Heart left ventricle (tissue), 16 donors: ENCODE data around the gene AKAP8. TPM values are rescaled to one million over a fixed set of nuclear protein-coding genes. Genes with fewer than 3 reads are reported as not detected.
"Not testable (repeated sequence)": the region's sequence is repeated elsewhere in the genome, so short reads cannot be mapped to it uniquely, and the experiment has no call there.

Experiments used
- ATAC-seq, 4 donors: fragments of 200-7000 bp; cut with Tn5 transposase; one replicate each; pipeline ENCODE4 v1.9.1; 2020 to 2022; ENCODE audit warnings: moderate library complexity in 4 of 4, mild to moderate bottlenecking in 3 of 4, moderate number of reproducible peaks in 1 of 4
- DNase-seq, 5 donors: peaks; one replicate each; pipeline ENCODE4 v3.0.0-alpha.2; 2020
- H3K27ac ChIP-seq, 12 donors: fragments of 200-600 bp; sonication (generic) in 4 of 12; one replicate each; pipeline versions ENCODE4 v1.5.0 to v1.8.0; 2016 to 2022; ENCODE audit warnings: mild to moderate bottlenecking in 2 of 12
- H3K27me3 ChIP-seq, 9 donors: fragments of 200-600 bp; sonication (generic) in 2 of 9; one replicate each; pipeline versions ENCODE4 v1.5.1 to v1.8.0; 2016 to 2022; ENCODE audit warnings: mild to moderate bottlenecking in 3 of 9
- H3K36me3 ChIP-seq, 9 donors: fragments of 200-600 bp; sonication (generic) in 2 of 9; one replicate each; pipeline versions ENCODE4 v1.5.0 to v1.8.0; 2018 to 2022; ENCODE audit warnings: mild to moderate bottlenecking in 2 of 9
- H3K4me1 ChIP-seq, 12 donors: fragments of 200-600 bp; sonication (generic) in 4 of 12; one replicate each; pipeline versions ENCODE4 v1.5.0 to v1.8.0; 2016 to 2022; ENCODE audit warnings: mild to moderate bottlenecking in 3 of 12
- H3K4me3 ChIP-seq, 12 donors: fragments of 200-600 bp; sonication (generic) in 4 of 12; one replicate each; pipeline versions ENCODE4 v1.5.0 to v1.8.0; 2017 to 2022; ENCODE audit warnings: mild to moderate bottlenecking in 9 of 12, moderate library complexity in 4 of 12
- H3K9me3 ChIP-seq, 12 donors: fragments of 200-600 bp; sonication (generic) in 4 of 12; one replicate each; pipeline versions ENCODE4 v1.5.0 to v1.8.0; 2016 to 2022; ENCODE audit warnings: mild to moderate bottlenecking in 1 of 12
- POLR2A ChIP-seq, 2 donors: fragments of 450-650 bp; IDR thresholded peaks; one replicate each; pipeline ENCODE4 v1.6.1; 2017; ENCODE audit warnings: antibody characterized with exemption in 2 of 2, mild to moderate bottlenecking in 2 of 2, moderate library complexity in 2 of 2
- WGBS, 4 donors: extraction: QIAGEN DNeasy Blood & Tissue Kit in 2 of 4; methylation state at CpG; one replicate each; pipeline versions ENCODE4 v1.1.5 to v1.1.7; 2013 to 2018; 5-methylcytosine and 5-hydroxymethylcytosine counted together
- intact Hi-C, 10 donors: fragments of 100-400 bp; cut with DNase I; formaldehyde crosslinking; loops; one replicate each; pipeline versions ENCODE4 v1.11.1 to v1.14.2; 2022
- polyA plus RNA-seq, 2 donors: library from polyadenylated mRNA; stranded (reverse); fragments of 200-250 nt; gene quantifications; one replicate each; pipeline ENCODE4 v1.2.3, GENCODE V29; 2013
- total RNA-seq, 9 donors: library from RNA; depleted of rRNA in 2 of 9; stranded (reverse); fragments of >200 nt in 2 of 9; fragmentation: NEBNext Ultra II Directional in 3 of 9; extraction: Animal tissue kit (Norgen Biotek cat#: 25700) in 3 of 9; gene quantifications; one replicate each; pipeline versions ENCODE4 v1.1.0 to v1.2.4, GENCODE V29; 2016 to 2023
- TF ChIP-seq, protein P1 (sequence below), 12 donors: fragments of 200-600 bp; sonication (generic) in 4 of 12; IDR thresholded peaks; one replicate each; pipeline versions ENCODE4 v1.5.0 to v1.8.0; 2018 to 2022; ENCODE audit warnings: antibody characterized with exemption in 12 of 12, mild to moderate bottlenecking in 5 of 12
- donor health status: ischemic (EF 13 %, LVEDD 7.1; RV severe dilation, severe dysfunction).
- donor health status: healthy with polysubstance abuse.
- donor health status: DM: no; HTN: yes; CAD: no.
- donor health status: DM: no; HTN: no; CAD: no.
- donor health status: ischemic (EF 25% LVEDD 6.9; RV normal size, moderate dysfunction).
- donor health status: ischemic (EF 25% LVEDD 5.7; RV mildly dilated, moderate dysfunction).
- donor health status: healthy.
- donor health status: DM: yes; HTN: yes; CAD: no.
- donor health status: ischemic (EF 35%, LVEDD 5.7; RV mildly dilated, moderate dysfunction).
- donor health status: nonischemic (EF 11% LVEDD 7.7; RV severe dilation, severe dysfunction).
- donor health status: DM: yes; HTN: yes; CAD: no.
- donor health status: PGD.
- donor health status: ischemic (EF 29% LVEDD 5.4; RV normal size, mild dysfunction).
- donor health status: nonischemic (EF 23%, LVEDD 6.1; RV moderate dilation, normal function).

AKAP8 gene
- total and polyA plus RNA-seq, 11 donors: 9.6 to 24.8 (median 18.8) TPM

DNA sequence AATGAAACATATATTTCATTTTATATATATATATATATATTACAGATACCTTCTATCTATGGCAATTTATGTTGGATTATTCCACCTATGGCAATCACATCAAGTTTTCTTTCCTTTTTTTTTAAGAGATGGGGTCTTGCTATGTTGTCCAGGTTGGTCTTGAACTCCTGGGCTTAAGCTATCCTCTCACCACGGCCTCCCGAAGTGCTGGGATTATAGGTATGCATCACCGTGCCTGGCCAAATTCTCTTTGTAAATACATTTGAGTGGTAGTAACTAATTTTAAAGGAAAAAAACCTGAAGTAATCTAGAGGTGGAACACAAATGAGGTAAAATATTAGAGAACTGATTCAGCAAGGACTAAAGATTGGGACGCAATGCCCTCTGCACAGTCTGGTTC is 25.7 kb downstream of the AKAP8 start:
- intact Hi-C loops: no loop called here
- peaks cover 0 to 10% (median 0%) of the 10 kb centered on the region in 12 donors for H3K4me1 ChIP-seq
- H3K27me3 ChIP-seq: no peaks in the 10 kb centered on the region
- no peak overlapping the region for H3K27ac ChIP-seq
- H3K4me3 ChIP-seq: no peak overlapping the region
- ATAC-seq: no peak
- TF ChIP-seq, protein P1, sequence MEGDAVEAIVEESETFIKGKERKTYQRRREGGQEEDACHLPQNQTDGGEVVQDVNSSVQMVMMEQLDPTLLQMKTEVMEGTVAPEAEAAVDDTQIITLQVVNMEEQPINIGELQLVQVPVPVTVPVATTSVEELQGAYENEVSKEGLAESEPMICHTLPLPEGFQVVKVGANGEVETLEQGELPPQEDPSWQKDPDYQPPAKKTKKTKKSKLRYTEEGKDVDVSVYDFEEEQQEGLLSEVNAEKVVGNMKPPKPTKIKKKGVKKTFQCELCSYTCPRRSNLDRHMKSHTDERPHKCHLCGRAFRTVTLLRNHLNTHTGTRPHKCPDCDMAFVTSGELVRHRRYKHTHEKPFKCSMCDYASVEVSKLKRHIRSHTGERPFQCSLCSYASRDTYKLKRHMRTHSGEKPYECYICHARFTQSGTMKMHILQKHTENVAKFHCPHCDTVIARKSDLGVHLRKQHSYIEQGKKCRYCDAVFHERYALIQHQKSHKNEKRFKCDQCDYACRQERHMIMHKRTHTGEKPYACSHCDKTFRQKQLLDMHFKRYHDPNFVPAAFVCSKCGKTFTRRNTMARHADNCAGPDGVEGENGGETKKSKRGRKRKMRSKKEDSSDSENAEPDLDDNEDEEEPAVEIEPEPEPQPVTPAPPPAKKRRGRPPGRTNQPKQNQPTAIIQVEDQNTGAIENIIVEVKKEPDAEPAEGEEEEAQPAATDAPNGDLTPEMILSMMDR (IDR thresholded peaks at IDR 0.05): no peak
- TF ChIP-seq POLR2A (IDR thresholded peaks at IDR 0.05): no peak
- WGBS, 4 donors: 49 to 91% (median 66%) methylated on average over 4 of the region's 4 CpGs
- H3K36me3 ChIP-seq: peaks cover 0 to 69% (median 58%) of the 10 kb centered on the region in 9 donors
- H3K9me3 ChIP-seq: no peaks in the 10 kb centered on the region
- no peak for DNase-seq

DNA sequence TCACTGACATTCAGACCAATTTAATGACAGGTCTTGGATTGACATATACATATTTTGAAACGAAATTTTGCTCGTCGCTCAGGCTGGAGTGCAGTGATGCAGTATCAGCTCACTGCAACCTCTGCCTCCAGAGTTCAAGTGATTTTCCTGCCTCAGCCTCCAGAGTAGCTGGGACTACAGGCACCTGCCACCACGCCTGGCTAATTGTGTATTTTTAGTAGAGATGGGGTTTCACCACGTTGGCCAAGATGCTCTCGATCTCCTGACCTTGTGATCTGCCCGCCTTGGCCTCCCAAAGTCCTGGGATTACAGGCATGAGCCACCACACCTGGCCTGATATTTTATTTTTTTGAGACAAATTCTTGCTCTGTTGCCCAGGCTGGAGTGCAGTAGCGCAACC is 27.1 kb downstream of the AKAP8 start:
- H3K4me3 ChIP-seq, intact Hi-C loops, H3K27ac ChIP-seq, H3K9me3 ChIP-seq, ATAC-seq, DNase-seq, H3K27me3 ChIP-seq, H3K4me1 ChIP-seq: not testable (repeated sequence)
- 88 to 91% (median 89%) methylated on average over 8 of the region's 8 CpGs for WGBS, 4 donors
- peaks cover 0 to 55% (median 45%) of the 10 kb centered on the region in 9 donors for H3K36me3 ChIP-seq

DNA sequence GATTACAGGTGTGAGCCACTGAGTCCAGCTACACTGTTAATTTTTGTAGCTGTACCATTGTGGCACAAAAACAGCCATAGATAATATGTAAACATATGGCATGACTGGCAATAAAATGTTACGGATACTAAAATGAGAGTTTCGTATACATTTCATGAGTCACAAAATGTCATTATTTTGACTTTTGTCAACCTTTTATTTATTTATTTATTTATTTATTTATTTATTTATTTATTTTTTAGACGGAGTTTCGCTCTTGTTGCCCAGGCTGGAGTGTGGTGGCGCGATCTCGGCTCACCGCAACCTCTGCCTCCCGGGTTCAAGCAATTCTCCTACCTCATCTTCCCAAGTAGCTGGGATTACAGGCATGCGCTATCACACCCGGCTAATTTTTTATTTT is 38.3 kb downstream of the AKAP8 start:
- WGBS, 4 donors: 94 to 100% (median 97%) methylated on average over 11 of the region's 11 CpGs
- intact Hi-C loops, H3K9me3 ChIP-seq, H3K4me3 ChIP-seq, H3K27me3 ChIP-seq, DNase-seq, ATAC-seq, H3K27ac ChIP-seq: not testable (repeated sequence)
- Histone ChIP-seq H3K36me3 (peaks cover 0 to 31% (median 13%) of the 10 kb centered on the region in 9 donors), H3K4me1 (peaks cover 0 to 15% (median 9%) of the 10 kb centered on the region in 12 donors)

DNA sequence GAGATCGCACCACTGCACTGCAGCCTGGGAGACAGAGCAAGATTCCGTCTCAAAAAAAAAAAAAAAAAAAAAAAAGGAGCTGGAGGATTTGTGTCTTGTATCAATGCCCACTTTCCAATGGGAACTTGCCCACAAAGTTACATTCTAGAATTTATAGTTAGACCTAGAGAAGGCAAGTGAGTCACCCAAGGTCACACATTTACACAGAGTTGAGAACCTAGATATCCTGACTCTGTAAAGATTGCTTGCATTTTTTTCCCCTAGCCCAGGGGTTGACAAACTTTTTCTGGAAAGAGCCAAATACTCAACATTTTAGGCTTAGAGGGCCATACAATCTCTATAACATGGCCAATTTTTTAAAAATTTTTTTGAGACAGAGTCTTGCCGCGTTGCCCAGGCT is 39.5 kb downstream of the AKAP8 start:
- H3K36me3 ChIP-seq: peaks cover 0 to 24% (median 7%) of the 10 kb centered on the region in 9 donors
- H3K9me3 ChIP-seq: no peaks in the 10 kb centered on the region
- peaks cover 0 to 23% (median 9%) of the 10 kb centered on the region in 12 donors for H3K4me1 ChIP-seq
- no peak for ATAC-seq
- no peak overlapping the region for H3K27ac ChIP-seq
- intact Hi-C loops: no loop called here
- H3K27me3 ChIP-seq: no peaks in the 10 kb centered on the region
- no peak overlapping the region for H3K4me3 ChIP-seq
- WGBS, 4 donors: 94 to 98% (median 96%) methylated on average over 4 of the region's 4 CpGs
- DNase-seq: no peak
- TF ChIP-seq, protein P1 (IDR thresholded peaks at IDR 0.05): no peak
- no peak for TF ChIP-seq POLR2A (IDR thresholded peaks at IDR 0.05)

DNA sequence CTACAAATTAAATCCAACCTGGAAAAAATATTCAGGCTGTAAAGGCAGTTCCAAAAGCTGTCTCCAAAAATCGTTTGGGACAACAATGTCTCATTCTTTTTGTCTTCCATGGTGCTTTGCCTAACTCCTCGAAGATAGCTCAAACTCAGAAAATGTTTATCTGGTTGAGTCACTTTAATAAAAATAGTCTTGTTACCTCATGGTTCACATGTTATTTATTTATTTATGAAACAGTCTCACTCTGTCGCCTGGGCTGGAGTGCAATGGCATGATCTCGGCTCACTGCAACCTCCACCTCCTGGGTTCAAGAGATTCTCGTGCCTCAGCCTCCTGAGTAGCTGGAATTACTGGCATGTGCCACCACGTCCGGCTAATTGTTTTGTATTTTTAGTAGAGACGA is 42.4 kb downstream of the AKAP8 start:
- H3K4me3 ChIP-seq: no peak overlapping the region
- H3K27ac ChIP-seq: peak overlapping the region in 8 of 12 donors; percentile 12 to 56 (median 38)
- no peak for DNase-seq
- WGBS, 4 donors: 36 to 48% (median 43%) methylated on average over 8 of the region's 8 CpGs
- H3K36me3 ChIP-seq: peaks cover 0 to 10% (median 0%) of the 10 kb centered on the region in 9 donors
- H3K9me3 ChIP-seq: no peaks in the 10 kb centered on the region
- intact Hi-C loops: loop anchor here in 1 of 10 donors (10.0 kb wide), 1 partner anchor 72 kb away; no protein-coding TSS in a partner anchor
- no peaks in the 10 kb centered on the region for H3K27me3 ChIP-seq
- ATAC-seq: peak in 2 of 4 donors; percentile 48 to 52
- no peak for TF ChIP-seq POLR2A (IDR thresholded peaks at IDR 0.05)
- TF ChIP-seq, protein P1 (IDR thresholded peaks at IDR 0.05): no peak
- H3K4me1 ChIP-seq: peaks cover 0 to 33% (median 22%) of the 10 kb centered on the region in 12 donors

DNA sequence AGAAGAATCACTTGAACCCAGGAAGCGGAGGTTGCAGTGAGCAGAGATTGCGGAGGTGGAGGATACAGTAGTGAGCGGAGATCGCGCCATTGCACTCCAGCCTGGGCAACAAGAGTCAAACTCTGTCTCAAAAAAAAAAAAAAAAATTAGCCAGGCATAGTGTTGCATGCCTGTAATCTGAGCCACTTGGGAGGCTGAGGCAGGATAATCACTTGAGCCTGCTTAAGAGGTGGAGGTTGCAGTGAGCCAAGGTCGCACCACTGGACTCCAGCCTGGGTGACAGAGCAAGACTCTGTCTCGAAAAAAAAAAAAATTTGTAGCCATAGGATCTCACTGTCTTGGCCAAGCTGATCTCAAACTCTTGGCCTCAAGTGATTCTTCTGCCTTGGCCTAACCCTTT is 43.6 kb downstream of the AKAP8 start:
- H3K4me3 ChIP-seq, H3K27me3 ChIP-seq, H3K9me3 ChIP-seq: not testable (repeated sequence)
- Histone ChIP-seq H3K4me1 (peaks cover 0 to 35% (median 23%) of the 10 kb centered on the region in 12 donors), H3K36me3 (peaks cover 0 to 10% (median 0%) of the 10 kb centered on the region in 9 donors), H3K27ac (peak overlapping the region in 7 of 12 donors; percentile 12 to 56 (median 44))
- peak in 1 of 5 donors; percentile 48 for DNase-seq
- 55 to 69% (median 57%) methylated on average over 7 of the region's 7 CpGs for WGBS, 4 donors
- peak in 3 of 4 donors; percentile 2 to 29 (median 27) for ATAC-seq
- intact Hi-C loops: loop anchor here in 1 of 10 donors (10.0 kb wide), 1 partner anchor 71 kb away; no protein-coding TSS in a partner anchor
